Activated T-cell treated with anti-CD3 and anti-CD28 coated beads for 24 hours (primary cell): ENCODE data around the gene HIPK3.
"Not testable (repeated sequence)": the region's sequence is repeated elsewhere in the genome, so short reads cannot be mapped to it uniquely, and the experiment has no call there.

ENCODE experiments used
- DNase-seq: peaks from one replicate; pipeline ENCODE4 v3.0.0-alpha.2; 2020; ENCODE audit warnings: low read depth

Gene HIPK3

DNA sequence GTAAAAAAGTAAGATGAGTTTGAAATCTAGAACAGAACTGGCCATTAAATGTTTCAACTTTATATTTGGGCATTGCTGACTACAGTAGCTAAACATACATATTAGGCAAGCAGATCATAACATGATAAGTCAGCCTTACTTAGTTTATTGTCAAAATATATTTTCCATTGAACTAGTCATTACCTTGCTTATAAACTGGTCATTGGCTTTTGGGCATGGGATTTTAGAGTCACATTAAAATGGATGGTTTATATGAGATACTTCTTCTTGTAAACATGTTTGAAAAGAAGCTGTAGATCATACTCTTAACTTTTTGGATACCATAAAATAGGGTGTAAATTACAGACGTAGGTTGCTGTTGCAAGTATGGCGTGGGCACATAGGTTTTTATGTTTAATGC lies 2.7 kb downstream of the HIPK3 start:
- no peak for DNase-seq

DNA sequence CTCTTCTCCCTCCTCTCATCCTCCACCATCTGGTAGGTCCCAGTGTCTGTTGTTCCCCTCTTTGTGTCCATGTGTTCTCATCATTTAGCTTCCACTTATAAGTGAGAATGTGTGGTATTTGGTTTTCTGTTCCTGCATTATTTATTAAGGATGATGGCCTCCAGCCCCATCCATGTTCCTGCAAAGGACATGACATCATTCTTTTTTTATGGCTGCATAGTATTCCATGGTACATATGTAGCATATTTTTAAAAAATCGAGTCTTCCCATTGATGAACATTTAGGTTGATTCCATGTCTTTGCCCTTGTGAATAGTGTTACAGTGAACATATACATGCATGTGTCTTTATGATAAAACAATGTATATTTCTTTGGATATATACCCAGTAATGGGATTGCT lies 4.2 kb downstream of the HIPK3 start:
- not testable (repeated sequence) for DNase-seq

DNA sequence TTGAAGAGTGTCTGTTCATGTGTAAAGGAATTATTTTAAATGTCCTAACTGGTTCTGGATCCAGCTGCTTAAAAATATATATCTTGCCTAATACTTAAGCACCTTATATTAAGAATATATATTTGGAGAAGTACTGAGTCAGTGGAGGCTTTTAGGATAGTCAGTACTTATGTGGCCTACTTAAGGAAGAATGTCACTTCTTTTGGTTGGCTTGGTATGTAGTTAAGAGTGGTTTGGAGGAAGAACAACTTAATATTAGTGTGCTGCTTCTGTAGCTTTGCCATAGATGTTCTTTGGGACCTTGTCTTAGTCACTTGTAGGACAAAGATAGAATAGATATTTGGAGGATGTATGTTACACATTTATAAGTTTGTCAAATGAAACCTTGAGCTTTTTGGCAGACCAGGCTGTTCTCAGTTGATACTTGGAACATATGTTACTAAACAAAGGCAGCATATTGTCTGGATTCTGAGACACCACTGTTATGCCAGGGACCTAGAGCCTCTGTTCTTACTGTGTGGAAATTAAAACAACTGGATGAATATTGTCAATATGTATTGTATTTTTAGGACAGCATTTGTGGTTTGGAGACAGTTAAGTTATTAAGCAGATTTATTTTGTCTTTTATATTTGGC lies 4.9 kb downstream of the HIPK3 start:
- DNase-seq: no peak

DNA sequence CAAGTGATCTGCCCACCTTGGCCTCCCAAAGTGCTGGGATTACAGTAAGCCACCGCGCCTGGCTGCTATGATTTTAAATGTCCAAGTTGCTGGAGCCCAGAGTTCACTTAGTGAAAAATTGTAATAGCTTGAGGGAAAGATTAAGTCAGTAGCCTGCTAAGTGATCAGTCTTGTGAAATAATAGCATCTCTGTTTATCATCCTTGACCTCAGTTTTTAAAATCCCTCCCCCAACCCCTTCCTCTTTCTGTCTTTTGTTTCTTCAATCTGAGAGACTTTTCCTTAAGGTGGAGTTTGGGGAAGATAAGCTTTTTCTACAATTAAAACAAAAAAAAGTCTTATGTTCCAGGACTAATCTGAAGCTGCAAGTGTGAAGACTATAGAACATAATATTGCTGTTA lies 6.4 kb downstream of the HIPK3 start:
- no peak for DNase-seq

DNA sequence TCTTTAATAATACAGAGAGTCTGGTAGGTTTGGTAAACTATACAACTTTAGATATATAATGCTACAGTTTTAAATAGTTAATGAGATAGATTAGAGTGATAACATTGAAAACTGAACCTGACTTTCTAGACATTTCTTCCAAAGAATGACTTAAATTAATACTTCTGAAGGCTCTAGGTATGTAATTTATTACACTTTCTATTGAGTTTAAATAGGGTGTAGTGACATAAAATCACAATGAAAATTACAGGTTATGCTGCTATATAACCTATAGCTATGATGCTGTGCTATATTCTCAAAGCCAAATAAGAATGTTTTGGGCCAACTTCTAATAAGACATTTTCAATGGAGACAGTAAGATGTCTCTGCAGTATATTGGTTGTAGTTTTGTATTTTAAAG lies 7.7 kb downstream of the HIPK3 start:
- no peak for DNase-seq

DNA sequence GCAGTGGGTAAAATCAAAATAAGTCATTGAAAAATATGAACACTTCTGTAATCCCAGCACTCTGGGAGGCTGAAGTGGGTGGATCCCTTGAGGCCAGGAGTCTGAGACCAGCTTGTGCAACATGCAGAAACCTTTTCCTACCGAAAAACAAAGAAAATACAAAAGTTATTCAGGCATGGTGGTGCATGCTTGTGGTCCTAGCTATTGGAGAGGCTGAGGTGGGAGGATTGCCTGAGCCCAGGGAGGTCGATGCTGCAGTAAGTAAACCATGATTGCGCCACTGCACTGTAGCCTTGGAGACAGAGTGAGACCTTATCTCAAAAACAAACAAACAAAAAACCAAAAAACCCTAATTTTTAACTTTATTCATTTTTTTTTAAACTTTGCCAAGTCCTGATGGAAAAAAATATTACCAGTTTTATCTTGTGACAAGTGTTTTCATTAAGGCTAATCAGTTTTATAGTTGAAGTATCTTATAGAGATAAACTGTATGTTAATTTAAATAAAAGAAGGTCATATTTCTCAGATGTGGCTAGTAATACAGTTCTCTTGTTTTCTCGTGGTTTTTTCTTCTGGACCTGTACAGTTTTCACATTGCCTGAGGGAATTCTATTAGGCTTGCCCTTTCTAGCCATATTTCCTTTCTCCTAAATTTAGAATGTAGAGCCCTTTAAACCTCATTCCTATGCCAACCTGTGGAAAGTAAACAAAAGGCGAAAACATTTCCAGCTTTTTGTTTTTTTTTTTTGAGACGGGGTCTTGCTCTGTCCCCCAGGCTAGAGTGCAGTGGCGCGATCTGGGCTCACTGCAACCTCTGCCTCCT lies 9.4 kb downstream of the HIPK3 start:
- no peak for DNase-seq

DNA sequence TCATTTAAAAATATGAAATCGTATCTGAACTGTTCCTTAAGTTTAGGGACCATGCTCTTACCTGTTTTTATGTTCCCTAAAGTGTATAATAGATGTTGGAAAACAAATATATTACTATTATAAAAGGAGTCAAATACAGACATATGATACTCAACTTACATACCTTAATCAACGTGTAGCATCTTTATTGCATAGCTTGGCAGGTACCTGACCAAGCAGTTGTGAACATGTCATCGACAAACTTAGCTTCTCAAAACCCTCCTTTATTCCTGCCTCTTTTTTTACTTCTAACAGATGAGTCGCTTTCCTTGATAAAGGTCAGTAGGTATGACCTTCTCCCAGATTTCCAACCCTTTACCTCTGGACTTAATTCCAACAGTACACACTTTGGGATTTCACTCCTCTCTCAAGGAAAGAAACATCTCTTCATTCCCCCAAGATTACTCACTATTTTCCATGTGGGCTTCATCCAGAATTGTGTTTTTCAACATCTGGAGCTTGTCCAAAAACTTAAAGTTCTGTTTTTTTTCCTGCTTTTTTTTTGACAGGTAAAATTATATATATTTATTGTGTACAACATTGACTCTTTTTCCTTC lies 11.9 kb downstream of the HIPK3 start:
- DNase-seq: no peak

DNA sequence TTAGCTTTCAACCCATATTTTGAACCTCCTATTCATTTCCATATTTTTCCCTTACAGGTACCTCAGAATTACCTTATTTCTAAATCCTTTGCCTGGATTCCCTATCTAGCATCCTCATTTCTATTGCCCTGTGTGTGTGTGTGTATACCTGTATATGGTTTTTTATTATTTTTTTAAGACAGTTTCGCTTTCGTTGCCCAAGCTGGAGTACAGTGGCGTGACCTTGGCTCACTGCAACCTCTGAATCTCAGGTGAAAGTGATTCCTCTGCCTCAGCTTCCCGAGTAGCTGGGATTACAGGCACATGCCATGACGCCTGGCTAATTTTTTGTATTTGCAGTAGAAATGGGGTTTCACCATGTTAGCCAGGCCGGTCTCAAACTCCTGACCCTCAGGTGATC lies 12.6 kb downstream of the HIPK3 start:
- no peak for DNase-seq

DNA sequence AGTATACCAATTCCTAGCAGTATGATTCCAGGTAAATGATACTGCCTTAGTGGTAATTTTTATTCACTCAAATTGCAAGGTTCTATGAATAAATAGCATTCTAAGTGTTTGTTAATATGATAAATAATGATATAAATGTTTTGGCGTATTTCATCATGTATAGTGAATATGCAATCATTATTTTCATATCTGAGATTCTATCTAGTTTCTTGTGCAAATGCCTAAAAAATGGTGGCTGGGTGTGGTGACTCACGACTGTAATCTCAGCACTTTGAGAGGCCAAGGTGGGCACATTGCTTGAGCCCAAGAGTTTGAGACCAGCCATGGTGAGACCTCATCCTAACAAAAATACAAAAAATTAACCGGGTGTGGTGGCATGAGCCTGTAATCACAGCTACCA lies 13.9 kb downstream of the HIPK3 start:
- DNase-seq: no peak

DNA sequence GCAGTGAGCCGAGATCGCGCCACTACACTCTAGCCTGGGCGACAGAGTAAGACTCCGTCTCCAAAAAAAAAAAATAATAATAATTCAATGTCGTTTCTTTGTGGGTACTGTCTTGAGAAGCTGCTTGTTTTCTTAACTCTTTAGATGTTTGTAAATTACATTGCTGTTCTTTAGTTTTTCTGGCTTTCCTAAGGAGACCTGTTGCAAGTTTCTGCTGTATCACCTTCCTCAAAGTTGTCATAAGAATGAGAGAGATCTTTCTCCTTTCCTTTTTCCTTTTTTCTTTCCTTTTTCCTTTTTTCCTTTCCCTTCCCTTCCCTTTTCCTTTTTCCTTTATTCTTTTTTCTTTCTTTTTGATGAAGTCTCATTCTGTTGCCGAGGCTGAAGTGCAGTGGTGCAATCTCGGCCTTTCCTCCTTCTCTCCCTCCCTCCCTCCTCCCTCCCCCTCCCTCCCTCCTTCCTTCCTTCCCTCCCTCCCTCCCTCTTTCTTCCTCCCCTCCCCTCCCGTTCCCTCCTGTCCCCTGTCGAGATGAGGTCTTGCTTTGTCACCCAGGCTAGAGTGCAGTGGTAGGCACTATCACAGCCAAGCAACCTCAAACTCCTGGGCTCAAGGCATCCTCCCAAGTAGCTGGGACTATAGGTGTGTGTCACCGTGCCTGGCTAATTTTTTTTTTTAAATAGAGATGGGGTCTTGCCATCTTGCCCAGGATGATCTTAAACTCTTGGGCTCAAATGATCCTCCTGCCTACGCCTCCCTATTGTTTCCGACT lies 15.3 kb downstream of the HIPK3 start:
- no peak for DNase-seq

DNA sequence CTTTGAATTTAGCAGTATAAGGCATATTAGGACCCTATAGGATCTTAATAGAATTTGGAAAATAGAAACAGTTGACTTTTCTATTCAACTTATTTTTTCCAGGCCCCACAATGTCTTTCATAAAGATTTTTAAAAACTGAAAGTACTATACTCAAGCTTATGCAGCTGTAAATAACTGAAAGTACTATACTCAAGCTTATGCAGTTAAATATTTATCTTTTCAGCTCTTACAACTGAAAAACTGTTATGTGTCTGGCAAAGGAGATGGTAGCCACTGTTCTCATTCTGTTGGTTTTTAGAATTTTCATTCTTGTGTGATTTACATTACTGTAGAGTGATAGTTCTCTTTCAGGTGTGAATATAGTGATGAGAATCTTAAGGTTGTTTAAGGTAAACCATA lies 16.5 kb downstream of the HIPK3 start:
- no peak for DNase-seq

DNA sequence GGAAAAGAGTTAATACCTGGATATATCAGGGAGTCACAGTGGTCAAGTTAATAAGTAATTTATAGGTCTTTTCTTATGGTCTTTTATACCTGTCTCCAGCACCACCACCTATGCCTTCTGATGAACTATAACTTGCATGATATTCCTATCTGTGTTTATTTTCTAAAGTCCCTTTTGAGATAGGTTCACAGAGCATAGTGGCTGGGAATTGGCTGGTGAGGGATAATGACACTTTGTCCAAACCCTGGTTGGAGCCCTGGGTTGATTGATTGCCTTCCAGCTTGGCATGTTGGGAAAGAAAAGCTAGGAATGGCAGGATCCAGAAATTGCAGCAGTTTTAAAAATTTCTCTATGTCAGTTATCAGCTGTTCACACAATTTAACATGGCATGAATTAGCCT lies 23.2 kb downstream of the HIPK3 start:
- DNase-seq: no peak

DNA sequence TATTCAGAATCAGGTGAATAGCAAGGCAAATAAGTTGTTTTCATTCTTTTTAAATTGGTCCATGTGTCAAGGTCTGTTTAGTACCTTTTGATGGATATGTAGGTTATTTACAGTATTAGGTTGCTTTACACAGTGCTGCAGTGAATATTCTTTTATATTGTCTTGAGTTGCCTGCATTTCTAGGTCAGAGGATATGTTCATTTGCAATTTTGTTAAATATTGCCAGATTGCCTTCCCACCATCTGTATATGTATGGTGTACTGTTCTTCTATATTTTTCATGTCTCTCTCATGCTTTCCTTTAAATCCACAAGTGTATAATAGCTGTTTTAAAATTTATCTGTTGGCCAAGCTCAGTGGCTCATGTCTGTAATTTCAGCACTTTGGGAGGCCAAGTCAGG lies 24.6 kb downstream of the HIPK3 start:
- DNase-seq: no peak

DNA sequence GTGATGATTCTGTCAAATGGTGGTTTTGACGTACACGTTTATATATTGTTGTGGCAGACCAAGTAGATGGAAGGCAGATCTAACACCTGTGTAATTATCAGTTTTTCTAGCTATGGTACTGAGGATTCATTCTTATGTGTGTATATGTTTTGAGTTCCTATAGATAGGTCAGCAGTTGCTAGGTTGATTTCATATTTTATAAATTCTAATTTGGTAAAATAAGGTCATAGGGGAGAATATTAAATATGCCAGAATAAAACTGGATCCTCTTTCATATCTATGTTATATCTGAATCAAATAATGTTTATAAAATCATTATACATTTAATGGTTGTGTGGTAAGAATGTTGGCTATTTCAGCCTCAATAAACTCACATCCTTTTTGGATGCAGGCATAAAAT lies 27.6 kb downstream of the HIPK3 start:
- no peak for DNase-seq

DNA sequence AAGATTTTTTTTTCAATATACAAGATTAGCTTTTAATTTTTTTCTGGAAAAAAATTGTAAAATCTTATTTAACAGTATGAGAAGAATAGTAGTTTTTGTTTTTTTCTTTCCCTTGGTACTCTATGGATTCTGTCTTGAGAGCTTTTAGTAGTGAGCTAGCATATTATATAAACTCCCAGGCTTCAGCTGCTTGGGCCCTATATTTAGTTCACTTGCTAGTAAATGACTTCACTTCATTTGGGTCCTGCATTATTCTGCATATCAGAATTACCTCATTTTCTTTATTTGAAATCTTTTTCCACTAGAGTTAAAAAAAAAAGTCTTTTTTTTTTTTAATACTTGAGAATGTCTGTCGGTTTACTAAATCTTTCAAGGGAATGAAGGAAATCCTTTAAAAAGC lies 33.1 kb downstream of the HIPK3 start:
- DNase-seq: no peak

DNA sequence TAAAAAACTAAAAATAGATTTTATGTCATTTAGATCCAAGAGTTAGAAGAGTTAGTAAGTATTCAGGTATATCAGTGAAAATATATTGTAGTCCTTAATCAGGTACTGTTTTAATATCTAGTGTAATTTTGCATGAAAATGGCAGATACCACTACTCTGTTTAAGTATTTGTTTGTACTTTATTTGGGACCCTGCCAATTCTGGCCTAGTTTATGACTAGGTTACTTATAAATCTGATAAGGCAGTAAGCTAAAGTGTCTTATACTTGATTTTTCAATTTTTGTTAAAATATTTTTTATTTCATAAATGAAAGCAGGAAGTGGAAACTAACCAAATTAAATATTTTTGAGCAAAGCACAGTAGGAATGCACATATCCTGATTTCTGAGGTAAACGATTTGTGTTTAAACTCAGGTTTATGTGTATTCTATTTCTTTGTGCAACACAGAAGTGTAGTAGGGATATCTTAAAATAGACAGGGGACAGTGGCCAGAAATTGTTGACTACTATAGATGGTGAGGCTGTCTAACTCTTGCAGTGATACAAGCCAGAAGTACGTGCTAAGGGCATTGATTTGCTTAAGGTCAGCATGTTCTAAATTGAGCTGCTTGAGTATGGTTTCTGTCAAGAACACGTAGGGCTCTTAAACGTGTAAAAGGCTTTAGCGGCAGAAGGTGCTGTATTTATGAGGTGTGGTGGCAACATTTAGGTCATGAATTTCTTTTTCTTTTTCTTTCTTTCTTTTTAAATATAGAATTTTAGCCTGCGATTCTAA lies 34.0 kb downstream of the HIPK3 start:
- DNase-seq: no peak

DNA sequence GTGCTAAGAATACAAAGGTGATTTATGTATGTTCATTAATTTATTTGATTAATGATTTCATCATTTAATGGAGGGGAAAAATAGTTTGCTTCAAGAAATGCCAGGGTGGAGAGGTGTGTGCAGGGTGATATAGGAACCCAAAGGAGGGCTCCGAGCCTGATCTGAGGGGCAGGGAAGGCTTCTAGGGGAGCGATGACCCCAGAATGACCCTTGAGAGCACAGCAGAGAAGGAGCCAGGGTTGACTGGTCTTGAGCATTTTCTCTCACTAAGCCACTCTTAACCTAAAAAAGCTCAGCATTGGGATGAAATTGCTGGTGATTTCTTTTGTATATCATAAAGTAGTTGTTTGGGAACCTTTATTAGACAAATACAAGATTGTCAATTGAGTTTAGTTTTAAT lies 35.1 kb downstream of the HIPK3 start:
- DNase-seq: no peak

DNA sequence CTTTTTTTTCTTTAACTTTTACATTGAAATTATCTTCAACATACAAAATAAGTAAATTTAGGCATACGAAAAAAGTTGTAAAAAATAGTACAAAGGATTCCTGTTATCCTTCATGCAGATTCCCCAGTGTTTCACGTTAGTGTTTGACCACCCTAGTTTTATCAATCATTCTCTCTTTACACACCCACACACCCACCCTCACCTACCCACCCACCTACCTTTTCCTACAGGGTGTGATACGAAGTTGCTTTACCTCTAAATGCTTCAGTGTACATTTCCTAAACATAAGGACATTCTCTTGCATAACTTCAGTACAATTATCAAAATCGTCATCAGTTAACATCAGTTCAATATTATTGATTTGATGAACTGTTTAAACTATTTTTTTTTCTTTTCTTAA lies 37.0 kb downstream of the HIPK3 start:
- DNase-seq: no peak

DNA sequence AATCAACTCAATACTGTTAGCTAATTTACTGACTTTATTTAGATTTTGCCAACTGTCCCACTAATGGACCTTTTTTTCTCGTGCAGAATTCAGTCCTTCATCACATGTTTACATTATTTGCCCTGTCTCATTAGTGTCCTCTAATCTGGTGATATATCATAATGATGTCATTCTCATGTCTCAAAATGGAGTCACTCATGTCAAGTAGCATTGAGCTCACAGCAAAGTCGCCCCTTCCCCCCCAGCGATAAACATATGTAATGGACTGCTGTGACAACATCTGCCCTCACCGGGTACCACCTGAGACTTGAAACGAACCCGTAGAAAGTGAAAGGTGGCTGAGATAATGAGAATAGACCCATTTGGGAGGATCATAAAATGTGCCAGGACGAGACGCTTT lies 37.6 kb downstream of the HIPK3 start:
- DNase-seq: no peak

DNA sequence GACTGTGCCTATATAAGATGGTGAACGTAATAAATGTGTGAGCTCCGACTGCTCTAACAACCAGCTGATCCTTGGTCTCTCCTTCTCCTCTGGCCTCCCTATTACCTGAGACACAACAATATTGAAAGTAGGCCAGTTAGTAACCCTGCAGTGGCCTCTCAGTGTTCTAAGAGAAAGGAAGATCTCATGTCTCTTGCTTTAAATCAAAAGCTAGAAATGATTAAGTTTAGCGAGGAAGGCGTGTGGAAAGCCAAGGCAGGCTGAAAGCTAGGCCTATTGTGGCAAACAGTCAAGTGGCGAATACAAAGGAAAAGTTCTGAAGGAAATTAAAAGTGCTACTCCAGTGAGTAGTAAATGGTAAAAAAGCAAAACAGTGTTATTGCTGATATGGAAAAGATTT lies 39.5 kb downstream of the HIPK3 start:
- DNase-seq: no peak

DNA sequence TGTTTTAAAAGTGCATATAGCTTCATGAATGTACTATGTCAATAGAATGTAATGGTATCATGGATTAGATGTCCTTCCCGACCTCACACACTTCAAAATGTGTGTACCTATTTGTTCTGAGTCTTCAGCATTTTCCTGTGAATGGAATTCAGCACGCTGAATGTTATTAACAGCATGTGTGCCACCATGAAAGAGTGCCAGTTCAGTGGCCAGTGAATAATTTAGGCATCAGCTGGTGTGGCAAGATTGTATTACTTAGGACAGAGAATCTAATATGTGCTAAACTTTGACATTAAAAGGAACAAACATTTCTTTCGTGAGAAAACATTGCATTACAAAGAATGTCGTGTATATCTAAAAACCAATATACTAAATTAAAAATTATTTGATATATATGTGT lies 46.4 kb downstream of the HIPK3 start:
- no peak for DNase-seq

DNA sequence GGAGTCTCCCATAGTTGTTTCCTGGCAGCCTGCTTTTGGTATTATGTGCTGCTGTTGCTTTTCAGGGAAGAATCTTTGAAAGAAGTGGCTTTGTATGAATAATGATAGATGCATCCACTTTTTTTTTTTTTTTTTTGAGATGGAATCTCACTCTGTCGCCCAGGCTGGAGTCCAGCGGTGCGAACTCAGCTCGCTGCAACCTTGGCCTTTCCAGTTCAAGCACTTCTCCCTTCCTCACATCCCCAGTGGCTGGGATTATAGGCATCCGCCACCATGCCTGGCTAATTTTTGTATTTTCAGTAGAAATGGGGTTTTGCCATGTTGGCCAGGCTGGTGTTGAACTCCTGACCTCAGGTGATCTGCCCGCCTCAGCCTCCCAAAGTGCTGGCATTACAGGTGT lies 49.6 kb downstream of the HIPK3 start:
- not testable (repeated sequence) for DNase-seq
